Measurements from ENCODE around the gene ANTXR2. TPM values are rescaled to one million over a fixed set of nuclear protein-coding genes. Genes with fewer than 3 reads are reported as not detected.

The ANTXR2 gene
- total and polyA plus RNA-seq, 2 of the 8 experiments (the other 6 are each of a cell fraction or from before 2014, with no cell fraction given): 1.1 to 7.5 TPM

DNA sequence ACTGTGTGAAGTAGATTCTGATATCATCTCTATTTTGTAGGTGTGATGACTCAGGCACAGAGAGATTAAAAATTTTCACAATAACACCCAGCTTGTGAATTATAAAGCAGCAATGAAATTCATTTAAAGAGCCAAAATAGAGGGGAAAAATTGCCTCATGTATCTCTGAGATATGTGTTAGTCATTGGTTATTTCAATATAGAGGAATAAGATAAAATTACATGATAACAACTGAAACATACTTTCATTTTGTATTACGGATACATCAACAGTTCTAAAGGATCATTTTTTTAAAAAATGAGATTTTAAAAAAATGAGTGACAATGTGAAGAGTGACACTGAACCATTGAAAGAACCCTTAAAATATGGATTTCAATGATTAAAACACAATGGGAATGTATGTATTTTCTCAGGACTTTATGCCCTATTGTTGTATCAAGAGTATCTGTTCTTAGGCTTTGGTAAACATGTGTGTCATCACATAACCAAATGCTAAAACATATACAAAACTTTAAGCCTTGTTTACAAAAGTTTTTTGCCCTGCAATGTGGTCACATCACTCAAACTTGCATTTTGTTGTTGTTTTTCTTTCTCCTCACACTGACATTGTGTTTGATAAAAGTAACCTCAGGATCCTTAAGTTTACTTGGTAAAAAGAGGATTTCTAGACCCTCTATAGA lies 221.3 kb downstream of the ANTXR2 start (continued):
- TF ChIP-seq, protein P1, sequence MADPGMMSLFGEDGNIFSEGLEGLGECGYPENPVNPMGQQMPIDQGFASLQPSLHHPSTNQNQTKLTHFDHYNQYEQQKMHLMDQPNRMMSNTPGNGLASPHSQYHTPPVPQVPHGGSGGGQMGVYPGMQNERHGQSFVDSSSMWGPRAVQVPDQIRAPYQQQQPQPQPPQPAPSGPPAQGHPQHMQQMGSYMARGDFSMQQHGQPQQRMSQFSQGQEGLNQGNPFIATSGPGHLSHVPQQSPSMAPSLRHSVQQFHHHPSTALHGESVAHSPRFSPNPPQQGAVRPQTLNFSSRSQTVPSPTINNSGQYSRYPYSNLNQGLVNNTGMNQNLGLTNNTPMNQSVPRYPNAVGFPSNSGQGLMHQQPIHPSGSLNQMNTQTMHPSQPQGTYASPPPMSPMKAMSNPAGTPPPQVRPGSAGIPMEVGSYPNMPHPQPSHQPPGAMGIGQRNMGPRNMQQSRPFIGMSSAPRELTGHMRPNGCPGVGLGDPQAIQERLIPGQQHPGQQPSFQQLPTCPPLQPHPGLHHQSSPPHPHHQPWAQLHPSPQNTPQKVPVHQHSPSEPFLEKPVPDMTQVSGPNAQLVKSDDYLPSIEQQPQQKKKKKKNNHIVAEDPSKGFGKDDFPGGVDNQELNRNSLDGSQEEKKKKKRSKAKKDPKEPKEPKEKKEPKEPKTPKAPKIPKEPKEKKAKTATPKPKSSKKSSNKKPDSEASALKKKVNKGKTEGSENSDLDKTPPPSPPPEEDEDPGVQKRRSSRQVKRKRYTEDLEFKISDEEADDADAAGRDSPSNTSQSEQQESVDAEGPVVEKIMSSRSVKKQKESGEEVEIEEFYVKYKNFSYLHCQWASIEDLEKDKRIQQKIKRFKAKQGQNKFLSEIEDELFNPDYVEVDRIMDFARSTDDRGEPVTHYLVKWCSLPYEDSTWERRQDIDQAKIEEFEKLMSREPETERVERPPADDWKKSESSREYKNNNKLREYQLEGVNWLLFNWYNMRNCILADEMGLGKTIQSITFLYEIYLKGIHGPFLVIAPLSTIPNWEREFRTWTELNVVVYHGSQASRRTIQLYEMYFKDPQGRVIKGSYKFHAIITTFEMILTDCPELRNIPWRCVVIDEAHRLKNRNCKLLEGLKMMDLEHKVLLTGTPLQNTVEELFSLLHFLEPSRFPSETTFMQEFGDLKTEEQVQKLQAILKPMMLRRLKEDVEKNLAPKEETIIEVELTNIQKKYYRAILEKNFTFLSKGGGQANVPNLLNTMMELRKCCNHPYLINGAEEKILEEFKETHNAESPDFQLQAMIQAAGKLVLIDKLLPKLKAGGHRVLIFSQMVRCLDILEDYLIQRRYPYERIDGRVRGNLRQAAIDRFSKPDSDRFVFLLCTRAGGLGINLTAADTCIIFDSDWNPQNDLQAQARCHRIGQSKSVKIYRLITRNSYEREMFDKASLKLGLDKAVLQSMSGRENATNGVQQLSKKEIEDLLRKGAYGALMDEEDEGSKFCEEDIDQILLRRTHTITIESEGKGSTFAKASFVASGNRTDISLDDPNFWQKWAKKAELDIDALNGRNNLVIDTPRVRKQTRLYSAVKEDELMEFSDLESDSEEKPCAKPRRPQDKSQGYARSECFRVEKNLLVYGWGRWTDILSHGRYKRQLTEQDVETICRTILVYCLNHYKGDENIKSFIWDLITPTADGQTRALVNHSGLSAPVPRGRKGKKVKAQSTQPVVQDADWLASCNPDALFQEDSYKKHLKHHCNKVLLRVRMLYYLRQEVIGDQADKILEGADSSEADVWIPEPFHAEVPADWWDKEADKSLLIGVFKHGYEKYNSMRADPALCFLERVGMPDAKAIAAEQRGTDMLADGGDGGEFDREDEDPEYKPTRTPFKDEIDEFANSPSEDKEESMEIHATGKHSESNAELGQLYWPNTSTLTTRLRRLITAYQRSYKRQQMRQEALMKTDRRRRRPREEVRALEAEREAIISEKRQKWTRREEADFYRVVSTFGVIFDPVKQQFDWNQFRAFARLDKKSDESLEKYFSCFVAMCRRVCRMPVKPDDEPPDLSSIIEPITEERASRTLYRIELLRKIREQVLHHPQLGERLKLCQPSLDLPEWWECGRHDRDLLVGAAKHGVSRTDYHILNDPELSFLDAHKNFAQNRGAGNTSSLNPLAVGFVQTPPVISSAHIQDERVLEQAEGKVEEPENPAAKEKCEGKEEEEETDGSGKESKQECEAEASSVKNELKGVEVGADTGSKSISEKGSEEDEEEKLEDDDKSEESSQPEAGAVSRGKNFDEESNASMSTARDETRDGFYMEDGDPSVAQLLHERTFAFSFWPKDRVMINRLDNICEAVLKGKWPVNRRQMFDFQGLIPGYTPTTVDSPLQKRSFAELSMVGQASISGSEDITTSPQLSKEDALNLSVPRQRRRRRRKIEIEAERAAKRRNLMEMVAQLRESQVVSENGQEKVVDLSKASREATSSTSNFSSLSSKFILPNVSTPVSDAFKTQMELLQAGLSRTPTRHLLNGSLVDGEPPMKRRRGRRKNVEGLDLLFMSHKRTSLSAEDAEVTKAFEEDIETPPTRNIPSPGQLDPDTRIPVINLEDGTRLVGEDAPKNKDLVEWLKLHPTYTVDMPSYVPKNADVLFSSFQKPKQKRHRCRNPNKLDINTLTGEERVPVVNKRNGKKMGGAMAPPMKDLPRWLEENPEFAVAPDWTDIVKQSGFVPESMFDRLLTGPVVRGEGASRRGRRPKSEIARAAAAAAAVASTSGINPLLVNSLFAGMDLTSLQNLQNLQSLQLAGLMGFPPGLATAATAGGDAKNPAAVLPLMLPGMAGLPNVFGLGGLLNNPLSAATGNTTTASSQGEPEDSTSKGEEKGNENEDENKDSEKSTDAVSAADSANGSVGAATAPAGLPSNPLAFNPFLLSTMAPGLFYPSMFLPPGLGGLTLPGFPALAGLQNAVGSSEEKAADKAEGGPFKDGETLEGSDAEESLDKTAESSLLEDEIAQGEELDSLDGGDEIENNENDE (IDR thresholded peaks at IDR 0.05; ENCODE audit: insufficient replicate concordance, low read length): no peak
- TF ChIP-seq SAP30 (IDR thresholded peaks at IDR 0.05; ENCODE audit: insufficient read depth, insufficient replicate concordance, low read length): no peak
- TF ChIP-seq ZNF274 (IDR thresholded peaks at IDR 0.05; ENCODE audit: borderline replicate concordance, extremely low read depth, low read length): no peak
- TF ChIP-seq EGR1 (IDR thresholded peaks at IDR 0.05; ENCODE audit: borderline replicate concordance, low read depth, low read length): no peak

Measured in H1 (cell line).